SK-N-SH treated with all-trans-retinoic acid at 6 μM for 48 hours (cell line): ENCODE data around the gene KLHL29.

Experiments used
- CREB5 ChIP-seq: fragments of 250-450 bp; sonication (Bioruptor Pico); IDR thresholded peaks from 2 replicates; pipeline ENCODE4 v1.5.1; 2020; ENCODE audit warnings: low read depth, mild to moderate bottlenecking, moderate library complexity
- CSDC2 ChIP-seq: fragments of 250-450 bp; sonication (Bioruptor Pico); IDR thresholded peaks from 2 replicates; pipeline ENCODE4 v1.5.0; 2020; ENCODE audit warnings: mild to moderate bottlenecking, moderate library complexity
- ESRRG ChIP-seq: fragments of 250-450 bp; sonication (Bioruptor Pico); IDR thresholded peaks from 2 replicates; pipeline ENCODE4 v1.6.1; 2021; ENCODE audit warnings: mild to moderate bottlenecking
- GLIS3 ChIP-seq: fragments of 250-450 bp; sonication (Bioruptor Pico); IDR thresholded peaks from 2 replicates; pipeline ENCODE4 v1.5.0; 2020; ENCODE audit warnings: mild to moderate bottlenecking, moderate library complexity
- PPARA ChIP-seq: fragments of 250-450 bp; sonication (Bioruptor Pico); IDR thresholded peaks from 2 replicates; pipeline ENCODE4 v1.5.0; 2020; ENCODE audit warnings: mild to moderate bottlenecking, borderline replicate concordance
- RARB ChIP-seq: fragments of 250-450 bp; sonication (Bioruptor Pico); IDR thresholded peaks from 2 replicates; pipeline ENCODE4 v1.8.0; 2021; ENCODE audit warnings: mild to moderate bottlenecking, moderate library complexity
- TSHZ2 ChIP-seq: fragments of 250-450 bp; sonication (Bioruptor Pico); IDR thresholded peaks from 2 replicates; pipeline ENCODE4 v1.5.0; 2020; ENCODE audit warnings: mild to moderate bottlenecking, moderate library complexity
- ZC3H10 ChIP-seq: fragments of 250-450 bp; sonication (Bioruptor Pico); IDR thresholded peaks from 2 replicates; pipeline ENCODE4 v1.5.1; 2021; ENCODE audit warnings: mild to moderate bottlenecking, moderate library complexity
- ZNF70 ChIP-seq: fragments of 450-650 bp; formaldehyde crosslinking; IDR thresholded peaks from 2 replicates; pipeline ENCODE4 v1.5.0; 2020; ENCODE audit warnings: mild to moderate bottlenecking, moderate library complexity
- ZNF8 ChIP-seq: fragments of 450-650 bp; formaldehyde crosslinking; IDR thresholded peaks from 2 replicates; pipeline ENCODE4 v1.5.0; 2020; ENCODE audit warnings: mild to moderate bottlenecking, moderate library complexity

DNA sequence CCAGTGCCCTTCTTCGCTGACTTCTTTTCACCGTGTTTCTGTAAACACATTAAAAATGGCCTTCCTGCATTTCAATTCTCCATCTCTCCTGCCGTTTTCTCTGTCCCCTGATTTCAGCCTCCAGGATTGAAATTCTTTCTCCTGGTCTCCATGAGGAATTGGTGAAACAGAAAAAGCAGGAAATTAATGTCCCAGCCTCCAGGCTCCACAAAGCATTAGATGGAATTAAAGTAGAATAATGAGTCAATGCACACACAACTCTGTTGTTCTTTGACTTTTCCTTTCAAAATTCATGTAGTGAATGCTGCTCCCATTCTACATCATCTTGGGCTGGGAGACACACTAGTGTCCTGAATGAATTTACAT, 209.5 kb downstream of the KLHL29 start:
- no peak for TF ChIP-seq CSDC2 (CRISPR knock-in tag)
- no peak for TF ChIP-seq PPARA (CRISPR knock-in tag)
- TF ChIP-seq TSHZ2 (CRISPR knock-in tag) = no peak
- TF ChIP-seq RARB (CRISPR knock-in tag) = no peak
- TF ChIP-seq ZNF70 (CRISPR knock-in tag) = no peak
- no peak for TF ChIP-seq ZNF8 (CRISPR knock-in tag)
- TF ChIP-seq GLIS3 = no peak
- TF ChIP-seq ZC3H10 (CRISPR knock-in tag) = no peak
- TF ChIP-seq ESRRG (CRISPR knock-in tag) = no peak
- no peak for TF ChIP-seq CREB5 (CRISPR knock-in tag)
